GM23248 (cell line): ENCODE data around the gene ADCK2. TPM values are rescaled to one million over a fixed set of nuclear protein-coding genes. Genes with fewer than 3 reads are reported as not detected.
"Not testable (repeated sequence)": the region's sequence is repeated elsewhere in the genome, so short reads cannot be mapped to it uniquely, and the experiment has no call there.

Experiments used
- DNase-seq: peaks from one replicate; pipeline ENCODE4 v3.0.0-alpha.2; 2015
- H2AFZ ChIP-seq: fragments of 200-600 bp; sonication (generic); 2 replicates; pipeline ENCODE4 v1.6.1; 2016; ENCODE audit warnings: antibody characterized with exemption
- H3F3A ChIP-seq: fragments of 200-600 bp; sonication (generic); 2 replicates; pipeline ENCODE4 v1.6.1; 2016; ENCODE audit warnings: mild to moderate bottlenecking, antibody characterized with exemption, mixed run types; ENCODE audit not compliant: insufficient read depth
- H3K27ac ChIP-seq: fragments of 200-600 bp; sonication (generic); 2 replicates; pipeline ENCODE4 v1.5.1; 2016; ENCODE audit warnings: mild to moderate bottlenecking
- H3K27me3 ChIP-seq: fragments of 200-600 bp; sonication (generic); replicated peaks from 2 replicates; pipeline ENCODE4 v1.6.1; 2016; ENCODE audit warnings: mild to moderate bottlenecking; ENCODE audit not compliant: insufficient read depth
- H3K36me3 ChIP-seq: fragments of 200-600 bp; sonication (generic); 2 replicates; pipeline ENCODE4 v1.6.1; 2016; ENCODE audit warnings: low read depth, mild to moderate bottlenecking
- H3K4me1 ChIP-seq: fragments of 200-600 bp; sonication (generic); 2 replicates; pipeline ENCODE4 v1.6.1; 2016; ENCODE audit warnings: mild to moderate bottlenecking; ENCODE audit not compliant: insufficient read depth
- H3K4me2 ChIP-seq: fragments of 200-600 bp; sonication (generic); one replicate; pipeline ENCODE4 v1.6.1; 2016; ENCODE audit warnings: mild to moderate bottlenecking; ENCODE audit not compliant: unreplicated experiment
- H3K4me3 ChIP-seq: fragments of 200-600 bp; sonication (generic); 2 replicates; pipeline ENCODE4 v1.5.1; 2016; ENCODE audit warnings: mild to moderate bottlenecking
- H3K79me2 ChIP-seq: fragments of 200-600 bp; sonication (generic); 2 replicates; pipeline ENCODE4 v1.6.1; 2016; ENCODE audit warnings: mild to moderate bottlenecking; ENCODE audit not compliant: insufficient read depth
- H3K9ac ChIP-seq: fragments of 200-600 bp; sonication (generic); 2 replicates; pipeline ENCODE4 v1.6.1; 2016; ENCODE audit warnings: mild to moderate bottlenecking
- H3K9me2 ChIP-seq: fragments of 200-600 bp; sonication (generic); 2 replicates; pipeline ENCODE4 v1.6.1; 2016; ENCODE audit warnings: mixed run types, mild to moderate bottlenecking, moderate library complexity; ENCODE audit not compliant: insufficient read depth
- H3K9me3 ChIP-seq: fragments of 200-600 bp; sonication (generic); one replicate; pipeline ENCODE4 v1.6.1; 2017; ENCODE audit warnings: low read depth
- H4K20me1 ChIP-seq: fragments of 200-600 bp; sonication (generic); 2 replicates; pipeline ENCODE4 v1.6.0; 2016; ENCODE audit not compliant: insufficient read depth
- EZH2 ChIP-seq: fragments of 200-600 bp; sonication (generic); IDR thresholded peaks from 2 replicates; pipeline ENCODE4 v1.6.1; 2018; ENCODE audit warnings: antibody characterized with exemption, mild to moderate bottlenecking; ENCODE audit not compliant: insufficient read depth, poor library complexity, severe bottlenecking
- EZH2phosphoT487 ChIP-seq: fragments of 200-600 bp; sonication (generic); IDR thresholded peaks from 2 replicates; pipeline ENCODE4 v1.6.1; 2018; ENCODE audit warnings: antibody characterized with exemption, moderate library complexity, mild to moderate bottlenecking, low read depth; ENCODE audit not compliant: insufficient read depth
- WGBS, 2 experiments: methylation state at CpG; one replicate each; pipeline ENCODE4 v1.1.6; 2015 to 2017; ENCODE audit warnings: low lambda C conversion rate in 2 of 2, low coverage in 1 of 2; ENCODE audit errors: missing lambda C conversion rate in 2 of 2; 5-methylcytosine and 5-hydroxymethylcytosine counted together
- in situ Hi-C: fragments of 300-500 bp; cut with MboI; formaldehyde crosslinking; loops from 2 replicates; pipeline ENCODE4 v1.15.0; 2020
- polyA plus RNA-seq: library from polyadenylated mRNA; unstranded; fragments of >200 nt; fragmentation: Nextera tagmentation; extraction: Ambion mirVana; gene quantifications from 2 replicates; pipeline ENCODE4 v1.2.1, GENCODE V29; 2016
- total RNA-seq: library from RNA; depleted of rRNA; stranded (reverse); fragments of >200 nt; shearing (Covaris generic); gene quantifications from 2 replicates; pipeline ENCODE4 v1.2.3, GENCODE V29; 2014

The ADCK2 gene
- total and polyA plus RNA-seq, 2 experiments from 2014 or later, result 10.0 to 27.1 TPM

GRCh38 chr7:140656548-140657515 is 15.9 kb upstream of the ADCK2 start:
- peak; percentile 79 for DNase-seq
- no peak for TF ChIP-seq EZH2phosphoT487
- TF ChIP-seq EZH2, result no peak
- H3K4me3 ChIP-seq, result peak overlapping the region; percentile 70
- no peaks in the 10 kb centered on the region for H4K20me1 ChIP-seq
- H2AFZ ChIP-seq, result peak overlapping the region; percentile 97
- 0 out of 2 replicates have a peak overlapping the region, but pooled peaks have one; percentile 10 for H3K27ac ChIP-seq
- no peaks in the 10 kb centered on the region; the same call in 1 of the 2 replicates for H3F3A ChIP-seq
- in situ Hi-C loops, result loop anchor here (5.0 kb wide), 1 partner anchor 140 kb away; no protein-coding TSS in a partner anchor
- H3K79me2 ChIP-seq, result no peaks in the 10 kb centered on the region
- H3K4me2 ChIP-seq, result peak overlapping the region; percentile 99
- H3K9me3 ChIP-seq, result no peaks in the 10 kb centered on the region
- 49 to 54% methylated on average over 11 of the region's 11 CpGs for WGBS, 2 experiments
- H3K9ac ChIP-seq, result peak overlapping the region; percentile 62
- H3K27me3 ChIP-seq, result no peaks in the 10 kb centered on the region
- no peaks in the 10 kb centered on the region for H3K9me2 ChIP-seq
- no peaks in the 10 kb centered on the region for H3K36me3 ChIP-seq
- 0 out of 2 replicates have a peak, but pooled peaks cover 12% of the 10 kb centered on the region for H3K4me1 ChIP-seq

- Histone ChIP-seq H3F3A (no peaks in the 10 kb centered on the region; the same call in 1 of the 2 replicates), H3K9me3 (no peaks in the 10 kb centered on the region), H3K9ac (no peak overlapping the region), H4K20me1 (no peaks in the 10 kb centered on the region), H3K79me2 (no peaks in the 10 kb centered on the region), H2AFZ (no peak overlapping the region), H3K4me3 (no peak overlapping the region), H3K4me2 (no peak overlapping the region), H3K4me1 (0 out of 2 replicates have a peak, but pooled peaks cover 12% of the 10 kb centered on the region), H3K36me3 (no peaks in the 10 kb centered on the region), H3K27ac (no peak overlapping the region), H3K27me3 (no peaks in the 10 kb centered on the region), H3K9me2 (no peaks in the 10 kb centered on the region)
- no peak for TF ChIP-seq EZH2
- DNase-seq, result no peak
- in situ Hi-C loops, result loop anchor here (5.0 kb wide), 1 partner anchor 141 kb away; no protein-coding TSS in a partner anchor
- 89 to 93% methylated on average over 8 to 9 of the region's 9 CpGs for WGBS, 2 experiments
Measured at GRCh38 chr7:140657891-140658290, 14.9 kb upstream of the ADCK2 start.

- H4K20me1 ChIP-seq, result no peaks in the 10 kb centered on the region
Measured at GRCh38 chr7:140659856-140660255, 12.9 kb upstream of the ADCK2 start.

GRCh38 chr7:140661124-140661523 is 11.6 kb upstream of the ADCK2 start:
- Histone ChIP-seq H3K9ac (no peak overlapping the region), H3K27me3 (0 out of 2 replicates have a peak, but pooled peaks cover 4% of the 10 kb centered on the region), H3K27ac (no peak overlapping the region), H3K79me2 (no peaks in the 10 kb centered on the region), H3F3A (no peaks in the 10 kb centered on the region; the same call in 1 of the 2 replicates), H3K4me3 (no peak overlapping the region), H3K9me2 (no peaks in the 10 kb centered on the region), H3K9me3 (no peaks in the 10 kb centered on the region), H3K4me1 (0 out of 2 replicates have a peak, but pooled peaks cover 7% of the 10 kb centered on the region), H3K4me2 (no peak overlapping the region), H2AFZ (no peak overlapping the region), H4K20me1 (no peaks in the 10 kb centered on the region), H3K36me3 (no peaks in the 10 kb centered on the region)
- TF ChIP-seq EZH2phosphoT487, result no peak
- no peak for TF ChIP-seq EZH2
- DNase-seq, result no peak
- in situ Hi-C loops, result no loop called here
- WGBS, 2 experiments, result 38 to 43% methylated on average over 2 of the region's 2 CpGs

More at GRCh38 chr7:140659856-140660255, 12.9 kb upstream of the ADCK2 start:
- Histone ChIP-seq H3K4me2 (peak overlapping the region; percentile 27), H3K36me3 (no peaks in the 10 kb centered on the region), H3K9me3 (no peaks in the 10 kb centered on the region), H3F3A (no peaks in the 10 kb centered on the region; the same call in 1 of the 2 replicates), H3K27me3 (no peaks in the 10 kb centered on the region), H3K9me2 (no peaks in the 10 kb centered on the region), H3K79me2 (no peaks in the 10 kb centered on the region), H3K4me1 (0 out of 2 replicates have a peak, but pooled peaks cover 9% of the 10 kb centered on the region), H3K9ac (no peak overlapping the region), H2AFZ (peak overlapping the region; percentile 65), H3K27ac (no peak overlapping the region), H3K4me3 (no peak overlapping the region)
- no peak for TF ChIP-seq EZH2phosphoT487
- no peak for TF ChIP-seq EZH2
- in situ Hi-C loops, result loop anchor here (5.0 kb wide), 1 partner anchor 143 kb away; no protein-coding TSS in a partner anchor
- peak; percentile 59 for DNase-seq
- 9 to 14% methylated on average over 8 of the region's 8 CpGs for WGBS, 2 experiments

- H3K9me2 ChIP-seq, H3K36me3 ChIP-seq, H3K4me1 ChIP-seq, DNase-seq, H3K79me2 ChIP-seq, H3K4me3 ChIP-seq, H3K27ac ChIP-seq, H3K4me2 ChIP-seq, H3K9me3 ChIP-seq, H3K27me3 ChIP-seq, H3F3A ChIP-seq, H3K9ac ChIP-seq, in situ Hi-C loops, H4K20me1 ChIP-seq, H2AFZ ChIP-seq: not testable (repeated sequence)
- 90 to 95% methylated on average over 2 of the region's 2 CpGs for WGBS, 2 experiments
Measured at GRCh38 chr7:140662938-140663337, 9.8 kb upstream of the ADCK2 start.
